ENCODE measurements around the gene SLC29A1. TPM values are rescaled to one million over a fixed set of nuclear protein-coding genes. Genes with fewer than 3 reads are reported as not detected.

The SLC29A1 gene
- total RNA-seq, 6 experiments from 2014 or later = 14.9 to 29.9 (median 26.8) TPM

- H3K4me3 Mint-ChIP-seq = peak overlapping the region; percentile 93
- no peak for TF ChIP-seq CTCF (IDR thresholded peaks at IDR 0.05)
- no peak for DNase-seq
- H3K4me1 Mint-ChIP-seq (ENCODE audit: low read depth) = peaks cover 56% of the 10 kb centered on the region
- peak overlapping the region; percentile 81 for H3K27ac Mint-ChIP-seq
- peaks cover 28% of the 10 kb centered on the region for H3K27me3 Mint-ChIP-seq (ENCODE audit: insufficient read depth)
- no peaks in the 10 kb centered on the region for H3K9me3 Mint-ChIP-seq
- H3K36me3 Mint-ChIP-seq (ENCODE audit: low read depth) = peaks cover 46% of the 10 kb centered on the region
These were observed 33.3 kb downstream of the SLC29A1 start for GRCh38 chr6:44256775-44257024.

GRCh38 chr6:44257025-44257752 is 33.8 kb downstream of the SLC29A1 start, which contains the start of gene SLC35B2:
Gene SLC35B2, minus strand, starts transcription at chr6:44257528. Its CDS starts 118 bp downstream, at chr6:44257410.
- H3K4me1 Mint-ChIP-seq (ENCODE audit: low read depth) = peaks cover 51% of the 10 kb centered on the region
- peak within 1 kb of the TSS; percentile 84 for H3K27ac Mint-ChIP-seq
- H3K36me3 Mint-ChIP-seq (ENCODE audit: low read depth) = peaks cover 42% of the 10 kb centered on the region
- H3K27me3 Mint-ChIP-seq (ENCODE audit: insufficient read depth) = peaks cover 27% of the 10 kb centered on the region
- DNase-seq = peak; percentile 55
- H3K4me3 Mint-ChIP-seq = peak within 1 kb of the TSS; percentile 93
- TF ChIP-seq CTCF (IDR thresholded peaks at IDR 0.05) = peak; percentile 84
- no peaks in the 10 kb centered on the region for H3K9me3 Mint-ChIP-seq

- Mint-ChIP-seq H3K4me1 (ENCODE audit: low read depth) (peaks cover 55% of the 10 kb centered on the region), H3K36me3 (ENCODE audit: low read depth) (peaks cover 35% of the 10 kb centered on the region), H3K27ac (peak overlapping the region; percentile 84), H3K9me3 (no peaks in the 10 kb centered on the region), H3K4me3 (peak overlapping the region; percentile 89), H3K27me3 (ENCODE audit: insufficient read depth) (peaks cover 27% of the 10 kb centered on the region)
- no peak for DNase-seq
- peak; percentile 38 for TF ChIP-seq CTCF (IDR thresholded peaks at IDR 0.05)
These were observed 34.4 kb downstream of the SLC29A1 start for GRCh38 chr6:44257753-44258324.

DNA sequence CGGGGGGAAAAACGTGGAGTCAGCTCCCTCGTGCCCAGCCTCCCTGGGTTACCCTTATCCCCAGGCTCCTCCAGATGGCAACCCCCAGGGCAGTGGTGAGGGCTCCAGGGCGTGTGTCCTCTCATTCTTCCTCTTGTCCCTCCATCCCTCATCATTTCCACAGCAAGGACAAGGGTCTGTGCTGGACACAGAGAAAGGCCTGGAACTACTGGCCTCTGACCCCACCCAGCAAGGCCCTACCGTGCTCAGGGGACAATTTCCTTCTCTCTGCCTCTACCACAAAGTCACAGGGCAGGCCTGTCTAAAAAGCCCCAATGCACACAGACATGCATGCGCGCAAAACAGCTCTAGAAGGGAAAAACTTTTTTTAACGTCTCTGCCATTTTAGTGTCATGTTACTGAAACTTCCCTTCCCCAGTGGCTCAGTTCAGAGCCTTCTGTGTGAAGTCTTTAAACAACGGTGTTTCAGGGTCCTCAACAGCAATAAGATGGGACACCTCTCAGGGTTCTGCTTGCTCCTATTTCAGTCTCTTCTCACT is 35.0 kb downstream of the SLC29A1 start:
- Mint-ChIP-seq H3K27me3 (ENCODE audit: insufficient read depth) (peaks cover 27% of the 10 kb centered on the region), H3K4me1 (ENCODE audit: low read depth) (peaks cover 55% of the 10 kb centered on the region), H3K4me3 (peak overlapping the region; percentile 89; the same call in 1 of the 2 replicates), H3K27ac (peak overlapping the region; percentile 84), H3K9me3 (no peaks in the 10 kb centered on the region), H3K36me3 (ENCODE audit: low read depth) (peaks cover 29% of the 10 kb centered on the region)
- TF ChIP-seq CTCF (IDR thresholded peaks at IDR 0.05) = no peak
- no peak for DNase-seq

- Mint-ChIP-seq H3K36me3 (ENCODE audit: low read depth) (peaks cover 24% of the 10 kb centered on the region), H3K27ac (no peak overlapping the region), H3K9me3 (no peaks in the 10 kb centered on the region), H3K27me3 (ENCODE audit: insufficient read depth) (peaks cover 27% of the 10 kb centered on the region), H3K4me3 (no peak overlapping the region), H3K4me1 (ENCODE audit: low read depth) (peaks cover 55% of the 10 kb centered on the region)
- DNase-seq = no peak
- TF ChIP-seq CTCF (IDR thresholded peaks at IDR 0.05) = no peak
These were observed 35.5 kb downstream of the SLC29A1 start for GRCh38 chr6:44258921-44259320.
